CD14-positive monocyte (primary cell): ENCODE results near the gene CLCNKA. TPM values are rescaled to one million over a fixed set of nuclear protein-coding genes. Genes with fewer than 3 reads are reported as not detected.

Source experiments
- DNase-seq, 3 donors: peaks; one replicate each; pipeline ENCODE4 v3.0.0-alpha.2; 2011 to 2022
- H2AFZ ChIP-seq: 2 replicates; pipeline ENCODE4 v1.6.0; 2012; ENCODE audit warnings: mild to moderate bottlenecking, low read depth, low read length, inconsistent platforms; ENCODE audit not compliant: insufficient read depth, poor library complexity, severe bottlenecking
- H3K27ac ChIP-seq, 2 donors: 1 replicate in 1 of 2; 2 replicates in 1 of 2; pipeline ENCODE4 v1.5.1; 2012 to 2013; ENCODE audit warnings: low read length in 2 of 2, control low read depth in 1 of 2, inconsistent platforms in 1 of 2, low read depth in 1 of 2, mild to moderate bottlenecking in 1 of 2
- H3K27me3 ChIP-seq, 2 donors: one replicate each; pipeline versions ENCODE4 v1.6.0 to v1.6.1; 2011 to 2013; ENCODE audit warnings: low read length in 2 of 2; ENCODE audit not compliant: control insufficient read depth in 2 of 2, insufficient read depth in 2 of 2
- H3K36me3 ChIP-seq, 2 donors: replicated peaks in 1 of 2; 1 replicate in 1 of 2; 2 replicates in 1 of 2; pipeline versions ENCODE4 v1.5.1 to v1.6.1; 2012 to 2013; ENCODE audit warnings: low read length in 2 of 2, control low read depth in 1 of 2, inconsistent platforms in 1 of 2, mild to moderate bottlenecking in 1 of 2; ENCODE audit not compliant: insufficient read depth in 2 of 2, control insufficient read depth in 1 of 2
- H3K4me1 ChIP-seq, 2 donors: 1 replicate in 1 of 2; 2 replicates in 1 of 2; pipeline versions ENCODE4 v1.5.1 to v1.6.1; 2012 to 2013; ENCODE audit warnings: low read length in 2 of 2, control low read depth in 1 of 2, inconsistent platforms in 1 of 2, mild to moderate bottlenecking in 1 of 2, moderate library complexity in 1 of 2; ENCODE audit not compliant: insufficient read depth in 2 of 2, control insufficient read depth in 1 of 2
- H3K4me2 ChIP-seq: replicated peaks from 2 replicates; pipeline ENCODE3; 2012; ENCODE audit warnings: low read length, moderate library complexity, mild to moderate bottlenecking; ENCODE audit not compliant: poor library complexity, severe bottlenecking; ENCODE audit errors: extremely low read depth
- H3K4me3 ChIP-seq, 3 experiments: fragments of 200-600 bp in 1 of 3; sonication (generic) in 1 of 3; replicated peaks in 1 of 3; 1 replicate in 2 of 3; 2 replicates in 1 of 3; pipeline ENCODE4 v1.5.1; 2011 to 2013; ENCODE audit warnings: low read length in 3 of 3, mild to moderate bottlenecking in 3 of 3, control low read depth in 2 of 3, low read depth in 2 of 3, inconsistent platforms in 1 of 3, moderate library complexity in 1 of 3
- H3K79me2 ChIP-seq: 2 replicates; pipeline ENCODE4 v1.6.0; 2012; ENCODE audit warnings: mild to moderate bottlenecking, control low read depth, inconsistent platforms, low read length, moderate library complexity; ENCODE audit not compliant: insufficient read depth
- H3K9ac ChIP-seq: 2 replicates; pipeline ENCODE4 v1.6.0; 2017; ENCODE audit warnings: low read length, mild to moderate bottlenecking; ENCODE audit not compliant: insufficient read depth, poor library complexity, severe bottlenecking
- H3K9me3 ChIP-seq, 2 donors: replicated peaks in 1 of 2; 1 replicate in 1 of 2; 2 replicates in 1 of 2; pipeline versions ENCODE4 v1.5.1 to v1.6.1; 2012 to 2013; ENCODE audit warnings: low read length in 2 of 2, control low read depth in 1 of 2; ENCODE audit not compliant: control insufficient read depth in 1 of 2, insufficient read depth in 1 of 2
- H4K20me1 ChIP-seq: 2 replicates; pipeline ENCODE4 v1.6.0; 2012; ENCODE audit warnings: mild to moderate bottlenecking, low read length, control low read depth, moderate library complexity; ENCODE audit not compliant: insufficient read depth
- H3K27ac Mint-ChIP-seq, 7 donors: one replicate each; pipeline ENCODE4 v1.8.0; 2020; ENCODE audit warnings: mild to moderate bottlenecking in 7 of 7, mixed read lengths in 7 of 7, moderate library complexity in 6 of 7, inconsistent platforms in 2 of 7
- H3K27me3 Mint-ChIP-seq, 3 donors: one replicate each; pipeline ENCODE4 v1.8.0; 2021 to 2022; ENCODE audit warnings: low read depth in 3 of 3, mild to moderate bottlenecking in 3 of 3, mixed read lengths in 3 of 3, moderate library complexity in 3 of 3, inconsistent platforms in 1 of 3
- H3K36me3 Mint-ChIP-seq, 2 donors: one replicate each; pipeline ENCODE4 v1.8.0; 2020; ENCODE audit warnings: mixed read lengths in 2 of 2, inconsistent platforms in 1 of 2, mild to moderate bottlenecking in 1 of 2
- H3K4me1 Mint-ChIP-seq: one replicate; pipeline ENCODE4 v1.8.0; 2020; ENCODE audit warnings: mild to moderate bottlenecking, mixed read lengths
- H3K4me3 Mint-ChIP-seq, 2 donors: one replicate each; pipeline ENCODE4 v1.8.0; 2020; ENCODE audit warnings: mild to moderate bottlenecking in 2 of 2, mixed read lengths in 2 of 2, moderate library complexity in 1 of 2
- H3K9me3 Mint-ChIP-seq, 7 donors: one replicate each; pipeline ENCODE4 v1.8.0; 2020 to 2022; ENCODE audit warnings: mixed read lengths in 7 of 7, mild to moderate bottlenecking in 6 of 7, moderate library complexity in 6 of 7, inconsistent platforms in 2 of 7
- WGBS: methylation state at CpG from one replicate; pipeline ENCODE4 v1.1.5; 2013; ENCODE audit warnings: missing lambda C conversion rate; ENCODE audit not compliant: insufficient coverage; 5-methylcytosine and 5-hydroxymethylcytosine counted together
- intact Hi-C, 2 donors: fragments of 100-400 bp; cut with micrococcal nuclease; formaldehyde crosslinking; loops; one replicate each; pipeline versions ENCODE4 v1.15.0 to v1.15.1; 2023
- polyA plus RNA-seq, 3 donors: library from polyadenylated mRNA; depleted of rRNA in 1 of 3; unstranded in 2 of 3; stranded (reverse) in 1 of 3; fragments of 300-500 nt in 2 of 3; fragments of >200 nt in 1 of 3; fragmentation: Illumina TruSeq in 2 of 3; gene quantifications; 1 replicate in 2 of 3; 2 replicates in 1 of 3; pipeline ENCODE4 v1.2.3, GENCODE V29; 2012 to 2021
- TF ChIP-seq, protein P1 (sequence below): fragments of 200-600 bp; IDR thresholded peaks from one replicate; pipeline ENCODE4 v1.8.0; 2022; ENCODE audit warnings: antibody characterized with exemption, mild to moderate bottlenecking

Gene CLCNKA
- polyA plus RNA-seq, 3 donors: 0.07 TPM; not detected in 2

DNA sequence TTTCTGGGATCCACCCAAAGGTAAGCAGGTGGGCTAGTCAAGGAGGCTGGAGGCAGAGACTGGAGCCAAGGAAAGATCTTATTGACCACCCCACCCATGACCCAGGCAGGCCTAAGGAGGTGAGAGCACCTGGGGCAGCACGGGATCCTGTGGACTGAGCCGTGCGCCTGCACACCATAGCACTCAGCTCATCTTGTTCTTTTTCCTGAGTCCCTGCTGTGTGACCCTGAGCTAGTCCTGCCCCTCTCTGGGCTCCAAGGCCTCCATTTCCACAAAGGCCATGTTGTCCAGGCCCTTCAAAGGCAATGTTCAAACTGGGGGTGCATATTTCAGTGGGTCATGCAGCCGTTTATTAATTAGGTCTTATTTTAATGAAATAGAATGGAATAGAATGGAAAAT, 44.4 kb downstream of the CLCNKA start:
- H3K9ac ChIP-seq: no peak overlapping the region
- peaks cover 0 to under 1% of the 10 kb centered on the region in 2 donors for H3K27me3 ChIP-seq
- Mint-ChIP-seq H3K27ac (no peak overlapping the region), H3K27me3 (peaks cover 11 to 41% (median 29%) of the 10 kb centered on the region in 3 donors), H3K4me3 (no peak overlapping the region), H3K9me3 (no peaks in the 10 kb centered on the region), H3K4me1 (no peaks in the 10 kb centered on the region), H3K36me3 (no peaks in the 10 kb centered on the region)
- H3K9me3 ChIP-seq: no peaks in the 10 kb centered on the region
- TF ChIP-seq, protein P1, sequence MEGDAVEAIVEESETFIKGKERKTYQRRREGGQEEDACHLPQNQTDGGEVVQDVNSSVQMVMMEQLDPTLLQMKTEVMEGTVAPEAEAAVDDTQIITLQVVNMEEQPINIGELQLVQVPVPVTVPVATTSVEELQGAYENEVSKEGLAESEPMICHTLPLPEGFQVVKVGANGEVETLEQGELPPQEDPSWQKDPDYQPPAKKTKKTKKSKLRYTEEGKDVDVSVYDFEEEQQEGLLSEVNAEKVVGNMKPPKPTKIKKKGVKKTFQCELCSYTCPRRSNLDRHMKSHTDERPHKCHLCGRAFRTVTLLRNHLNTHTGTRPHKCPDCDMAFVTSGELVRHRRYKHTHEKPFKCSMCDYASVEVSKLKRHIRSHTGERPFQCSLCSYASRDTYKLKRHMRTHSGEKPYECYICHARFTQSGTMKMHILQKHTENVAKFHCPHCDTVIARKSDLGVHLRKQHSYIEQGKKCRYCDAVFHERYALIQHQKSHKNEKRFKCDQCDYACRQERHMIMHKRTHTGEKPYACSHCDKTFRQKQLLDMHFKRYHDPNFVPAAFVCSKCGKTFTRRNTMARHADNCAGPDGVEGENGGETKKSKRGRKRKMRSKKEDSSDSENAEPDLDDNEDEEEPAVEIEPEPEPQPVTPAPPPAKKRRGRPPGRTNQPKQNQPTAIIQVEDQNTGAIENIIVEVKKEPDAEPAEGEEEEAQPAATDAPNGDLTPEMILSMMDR: no peak
- no peaks in the 10 kb centered on the region for H3K79me2 ChIP-seq
- H3K4me1 ChIP-seq: no peaks in the 10 kb centered on the region
- no peak for DNase-seq
- H3K36me3 ChIP-seq: no peaks in the 10 kb centered on the region
- H2AFZ ChIP-seq: no peak overlapping the region
- H4K20me1 ChIP-seq: no peaks in the 10 kb centered on the region
- H3K4me3 ChIP-seq: no peak overlapping the region
- no peak overlapping the region for H3K4me2 ChIP-seq
- WGBS: 97% methylated on average over 3 of the region's 4 CpGs
- intact Hi-C loops: no loop called here
- H3K27ac ChIP-seq: no peak overlapping the region

DNA sequence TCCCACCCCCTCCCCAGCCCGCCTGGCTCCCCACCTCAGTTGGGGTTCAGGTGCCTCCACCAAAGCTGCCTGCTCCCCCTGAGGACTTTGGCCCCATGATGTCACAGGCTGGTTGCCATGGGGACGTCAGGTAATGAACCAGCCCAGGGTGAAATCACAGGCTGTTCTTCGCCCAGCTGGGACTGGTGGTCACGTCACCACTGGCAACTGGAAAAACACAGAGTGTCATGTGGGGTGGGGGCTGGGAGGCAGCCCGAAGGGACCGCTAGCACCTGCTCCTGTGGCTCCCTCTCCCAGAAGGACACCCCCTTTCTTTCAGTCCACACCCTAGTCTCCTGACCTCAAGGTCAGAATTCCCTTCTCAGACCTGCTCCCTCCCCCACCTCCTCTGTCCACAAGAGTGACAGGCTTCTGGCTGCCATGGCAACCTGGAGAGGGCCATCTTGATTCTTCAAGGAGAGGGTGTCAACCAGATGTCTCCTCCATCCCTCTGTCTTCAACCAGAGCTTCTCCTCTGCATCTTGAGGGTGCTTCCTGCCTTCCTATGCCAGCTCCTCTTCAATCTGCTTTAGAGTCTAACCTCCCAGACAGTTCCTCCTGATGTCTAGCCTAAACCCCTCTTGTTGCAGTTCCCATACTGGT, 45.4 kb downstream of the CLCNKA start:
- H3K27ac Mint-ChIP-seq: no peak overlapping the region

More for the DNA sequence above, 45.4 kb downstream of the CLCNKA start:
- Histone ChIP-seq H2AFZ (no peak overlapping the region), H3K4me3 (no peak overlapping the region), H3K4me1 (no peaks in the 10 kb centered on the region), H3K27ac (no peak overlapping the region), H3K4me2 (no peak overlapping the region), H4K20me1 (no peaks in the 10 kb centered on the region), H3K9ac (no peak overlapping the region), H3K36me3 (no peaks in the 10 kb centered on the region), H3K79me2 (no peaks in the 10 kb centered on the region), H3K27me3 (peaks cover 0 to 10% of the 10 kb centered on the region in 2 donors), H3K9me3 (no peaks in the 10 kb centered on the region)
- intact Hi-C loops: no loop called here
- no peaks in the 10 kb centered on the region for H3K36me3 Mint-ChIP-seq
- 92% methylated on average over 2 of the region's 6 CpGs for WGBS
- TF ChIP-seq, protein P1: no peak
- peaks cover 21 to 51% (median 39%) of the 10 kb centered on the region in 3 donors for H3K27me3 Mint-ChIP-seq
- no peak overlapping the region for H3K4me3 Mint-ChIP-seq
- no peaks in the 10 kb centered on the region for H3K9me3 Mint-ChIP-seq
- DNase-seq: no peak
- no peaks in the 10 kb centered on the region for H3K4me1 Mint-ChIP-seq
